GM12874 (cell line): ENCODE data around the gene KIF14.

Experiments
- CTCF ChIP-seq: IDR thresholded peaks from 2 replicates; pipeline ENCODE4 v1.5.1; 2011; ENCODE audit warnings: low read depth, mild to moderate bottlenecking, control low read depth, low read length, moderate library complexity; ENCODE audit not compliant: insufficient read depth

The KIF14 gene

GRCh38 chr1:200530623-200531261 is 89.8 kb downstream of the KIF14 start:
- no peak for TF ChIP-seq CTCF

DNA sequence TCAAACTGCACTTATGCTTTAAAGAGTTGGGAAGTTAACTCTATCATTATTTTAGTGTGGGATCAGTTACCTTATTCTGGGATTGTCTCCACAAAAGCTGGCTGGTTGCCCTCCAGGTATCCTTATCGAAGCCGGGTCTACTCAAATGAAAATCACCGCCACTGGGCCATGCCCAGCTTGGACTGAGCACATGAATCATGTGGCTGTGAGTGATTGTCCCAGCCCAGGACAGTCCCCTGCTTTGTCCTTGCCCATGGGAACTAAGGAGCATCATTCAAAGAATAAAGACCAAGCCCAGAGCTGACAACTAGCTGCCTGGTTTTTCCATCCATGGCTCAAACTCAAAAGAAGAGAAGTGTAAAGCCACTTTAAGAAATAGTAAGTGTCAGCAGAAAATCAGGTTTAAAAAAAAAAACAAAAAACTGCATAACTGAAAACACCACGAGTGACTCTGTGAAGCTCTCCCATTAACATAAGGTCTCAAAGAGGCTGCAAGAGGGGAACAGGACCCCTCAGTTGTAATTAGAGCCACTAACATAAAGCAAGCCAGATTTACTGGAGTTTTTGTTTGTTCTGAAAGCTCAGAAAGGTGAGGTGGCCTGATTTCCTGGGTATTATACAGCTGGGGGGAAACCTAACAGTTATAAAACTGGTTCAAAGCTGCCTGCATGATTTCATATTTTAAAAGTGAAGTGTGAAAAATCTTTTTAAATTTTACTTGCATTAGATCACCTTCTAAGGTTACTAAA is 91.5 kb downstream of the KIF14 start:
- TF ChIP-seq CTCF: no peak

DNA sequence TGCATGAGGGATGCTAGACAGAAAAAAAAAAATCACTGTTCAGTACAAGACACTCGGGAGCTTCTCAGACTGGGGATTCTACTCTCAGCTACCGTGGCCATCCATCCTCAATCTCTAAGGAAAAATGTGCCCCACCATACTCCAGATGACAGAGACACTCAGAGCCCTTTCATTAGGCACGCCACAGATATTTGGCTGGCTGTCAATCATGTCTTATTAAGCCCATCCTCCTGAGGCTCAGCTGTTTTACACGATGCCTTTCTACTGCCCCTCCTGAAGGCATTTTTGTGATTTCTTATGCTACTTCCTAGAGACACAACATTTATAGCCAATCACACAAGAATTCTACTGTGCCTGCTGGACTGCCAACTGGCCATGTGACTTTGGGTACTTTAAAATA is 92.9 kb downstream of the KIF14 start:
- no peak for TF ChIP-seq CTCF

- TF ChIP-seq CTCF: no peak
These were observed 93.6 kb downstream of the KIF14 start for GRCh38 chr1:200526709-200527612.

GRCh38 chr1:200525090-200525987 is 95.2 kb downstream of the KIF14 start:
- TF ChIP-seq CTCF: no peak

DNA sequence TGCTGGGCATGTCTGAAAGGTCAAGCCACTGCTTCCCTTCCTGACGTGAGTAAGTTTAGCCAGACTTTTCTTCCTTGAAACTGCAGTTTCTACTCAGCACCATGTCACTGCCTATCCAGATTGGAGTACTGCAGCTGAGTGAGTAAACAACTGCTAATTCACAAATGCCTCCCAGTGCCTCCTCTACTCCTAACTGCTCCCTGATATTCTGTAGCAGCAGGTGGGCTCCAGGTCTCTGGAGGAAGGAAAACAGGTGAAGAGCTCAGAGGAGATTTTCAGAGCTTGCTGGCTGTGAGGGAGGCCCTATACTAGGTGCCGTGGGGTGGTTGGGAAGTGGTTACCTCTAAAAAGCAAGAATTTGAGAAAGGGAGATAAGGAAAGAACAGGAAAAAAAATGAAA is 96.5 kb downstream of the KIF14 start:
- no peak for TF ChIP-seq CTCF
